K562 (cell line): ENCODE results near the gene TMEM72. TPM values are rescaled to one million over a fixed set of nuclear protein-coding genes. Genes with fewer than 3 reads are reported as not detected.

Experiments used
- ATAC-seq: fragments of 200-7000 bp; cut with Tn5 transposase; 3 replicates; pipeline ENCODE4 v1.9.1; 2020; ENCODE audit warnings: moderate library complexity
- BruUV-seq: library from RNA; stranded (reverse); fragments of 400-500 nt; replicated peaks from 2 replicates; lab custom pipeline; 2021; lab: Mats Ljungman, UMichigan
- CTCF ChIA-PET: fragments of 300-600 bp; formaldehyde crosslinking; extraction: SDS; loops from one replicate; lab custom pipeline; 2021; ENCODE audit warnings: low intra/inter-chr PET ratio; lab: Yijun Ruan, JAX
- POLR2A ChIA-PET: fragments of 300-600, 350-650 bp; sonication (Branson Sonifier 250); formaldehyde crosslinking; extraction: SDS; loops from one replicate; lab custom pipeline; 2021; ENCODE audit warnings: antibody characterized with exemption, inconsistent platforms; lab: Yijun Ruan, JAX
- DNase-seq, 4 experiments: peaks; one replicate each; pipeline versions ENCODE4 v3.0.0 to v3.0.0-alpha.2; 2011 to 2018; ENCODE audit warnings: low spot score in 3 of 4, mixed read lengths in 3 of 4; ENCODE audit errors: extremely low read depth in 1 of 4
- FAIRE-seq: peaks from 2 replicates; lab custom pipeline; 2011; peaks lifted over from hg19 to GRCh38; lab: Jason Lieb, UNC
- H2AFZ ChIP-seq: 2 replicates; pipeline ENCODE4 v1.6.0; 2011; ENCODE audit warnings: low read depth, low read length, control low read depth, inconsistent platforms
- H3K27ac ChIP-seq: fragments of 200-600 bp; 3 replicates; pipeline ENCODE4 v1.8.0; 2011; ENCODE audit warnings: low read depth, mild to moderate bottlenecking, control low read depth, inconsistent platforms, low read length, moderate library complexity, mixed read lengths; ENCODE audit errors: extremely low read depth
- H3K27me3 ChIP-seq, 2 experiments: fragments of 300-600 bp in 1 of 2; 2 replicates in 1 of 2; 3 replicates in 1 of 2; pipeline versions ENCODE4 v1.6.0 to v1.8.0; 2011; ENCODE audit warnings: inconsistent platforms in 2 of 2, low read length in 2 of 2, mild to moderate bottlenecking in 1 of 2, mixed read lengths in 1 of 2, moderate library complexity in 1 of 2; ENCODE audit not compliant: control insufficient read depth in 2 of 2, insufficient read depth in 2 of 2
- H3K36me3 ChIP-seq: fragments of 300-600 bp; 3 replicates; pipeline ENCODE4 v1.8.0; 2011; ENCODE audit warnings: mild to moderate bottlenecking, low read length, inconsistent platforms; ENCODE audit not compliant: control insufficient read depth, insufficient read depth
- H3K4me1 ChIP-seq, 2 experiments: fragments of 200-600 bp in 1 of 2; replicated peaks in 1 of 2; 2 replicates in 1 of 2; 3 replicates in 1 of 2; pipeline versions ENCODE4 v1.5.1 to v1.8.0; 2011; ENCODE audit warnings: inconsistent platforms in 2 of 2, low read length in 2 of 2, mild to moderate bottlenecking in 1 of 2, mixed read lengths in 1 of 2, moderate library complexity in 1 of 2; ENCODE audit not compliant: control insufficient read depth in 2 of 2, insufficient read depth in 2 of 2
- H3K4me2 ChIP-seq: 2 replicates; pipeline ENCODE4 v1.6.1; 2011; ENCODE audit warnings: low read length, control low read depth, inconsistent platforms, mixed read lengths; ENCODE audit not compliant: insufficient read depth
- H3K4me3 ChIP-seq: fragments of 200-600 bp; sonication (generic), shearing (Covaris generic); 2 replicates; pipeline ENCODE4 v1.5.1; 2016; ENCODE audit warnings: control low read depth, inconsistent platforms
- H3K79me2 ChIP-seq: fragments of 200-600 bp; 3 replicates; pipeline ENCODE4 v1.8.0; 2011; ENCODE audit warnings: low read length, inconsistent platforms; ENCODE audit not compliant: control insufficient read depth, insufficient read depth
- H3K9ac ChIP-seq, 2 experiments: 2 replicates each; pipeline versions ENCODE4 v1.6.0 to v1.6.1; 2011; ENCODE audit warnings: low read depth in 2 of 2, low read length in 2 of 2, control low read depth in 1 of 2, inconsistent platforms in 1 of 2, mild to moderate bottlenecking in 1 of 2, mixed read lengths in 1 of 2; ENCODE audit not compliant: insufficient read depth in 1 of 2
- H3K9me1 ChIP-seq: one replicate; pipeline ENCODE4 v1.6.0; 2011; ENCODE audit warnings: inconsistent platforms, mild to moderate bottlenecking, low read length, moderate library complexity; ENCODE audit not compliant: control insufficient read depth, insufficient read depth
- H3K9me3 ChIP-seq: replicated peaks from 2 replicates; pipeline ENCODE4 v1.5.1; 2011; ENCODE audit warnings: low read depth, low read length, inconsistent platforms; ENCODE audit not compliant: control insufficient read depth, insufficient read depth
- H4K20me1 ChIP-seq: replicated peaks from 2 replicates; pipeline ENCODE4 v1.6.1; 2011; ENCODE audit warnings: low read length, inconsistent platforms, mixed read lengths; ENCODE audit not compliant: control insufficient read depth, insufficient read depth
- BRD4 ChIP-seq: fragments of 200-600 bp; sonication (generic); IDR thresholded peaks from 2 replicates; pipeline ENCODE4 v1.6.1; 2017; ENCODE audit warnings: inconsistent platforms
- IRF2 ChIP-seq: sonication (generic); formaldehyde crosslinking; IDR thresholded peaks from 2 replicates; pipeline ENCODE4 v1.8.1; 2022; ENCODE audit warnings: mild to moderate bottlenecking, missing genetic modification reagents
- RAD51 ChIP-seq: fragments of 450-650 bp; IDR thresholded peaks from 2 replicates; pipeline ENCODE4 v1.7.1; 2016; ENCODE audit warnings: low read depth, mild to moderate bottlenecking, borderline replicate concordance
- SIRT6 ChIP-seq: IDR thresholded peaks from one replicate; pipeline ENCODE4 v1.6.1; 2012; ENCODE audit warnings: low read depth, mild to moderate bottlenecking, control low read depth, inconsistent platforms, low read length, moderate library complexity
- THRAP3 ChIP-seq: fragments of 450-650 bp; IDR thresholded peaks from 2 replicates; pipeline ENCODE4 v1.6.1; 2016; ENCODE audit warnings: mild to moderate bottlenecking, inconsistent platforms, borderline replicate concordance
- XRCC4 ChIP-seq: IDR thresholded peaks from one replicate; pipeline ENCODE4 v1.6.1; 2011; ENCODE audit not compliant: insufficient read depth, insufficient read length; ENCODE audit errors: extremely low read depth
- ZKSCAN3 ChIP-seq: fragments of 250-450 bp; sonication (Bioruptor Pico); IDR thresholded peaks from 2 replicates; pipeline ENCODE4 v1.4.0; 2020
- ZNF232 ChIP-seq: sonication (generic); formaldehyde crosslinking; IDR thresholded peaks from 2 replicates; pipeline ENCODE4 v1.8.0; 2022; ENCODE audit warnings: mild to moderate bottlenecking, missing genetic modification reagents
- ZNF668 ChIP-seq: fragments of 250-450 bp; sonication (Bioruptor Pico); IDR thresholded peaks from 2 replicates; pipeline ENCODE4 v1.8.0; 2022; ENCODE audit warnings: mild to moderate bottlenecking, inconsistent platforms
- WGBS: fragments of 100-300 bp; shearing (Covaris generic); methylation state at CpG from one replicate; pipeline ENCODE4 v1.1.6; 2016; ENCODE audit warnings: low coverage, mixed read lengths; ENCODE audit not compliant: insufficient coverage; ENCODE audit errors: missing lambda C conversion rate; 5-methylcytosine and 5-hydroxymethylcytosine counted together
- in situ Hi-C: fragments of 300-500 bp; cut with MboI; formaldehyde crosslinking; loops from 4 replicates; pipeline ENCODE4 v1.15.0; 2018; ENCODE audit warnings: inconsistent platforms, mixed read lengths
- intact Hi-C: fragments of 100-400 bp; cut with micrococcal nuclease; formaldehyde crosslinking; loops from 2 replicates; pipeline ENCODE4 v1.14.2; 2022
- polyA plus RNA-seq, 8 experiments: library from polyadenylated mRNA; depleted of rRNA in 4 of 8; stranded (reverse) in 5 of 8; unstranded in 3 of 8; fragments of >200 nt; fragmentation: Nextera tagmentation in 2 of 8; fragmentation: Illumina TruSeq in 1 of 8; extraction: Ambion mirVana in 2 of 8; extraction: Trizol in 1 of 8; gene quantifications; 2 replicates each; pipeline versions ENCODE4 v1.2.1 to v1.2.3, GENCODE V29; 2011 to 2014; ENCODE audit warnings: inconsistent platforms in 1 of 8, missing spikeins in 1 of 8
- total RNA-seq, 7 experiments: library from RNA; depleted of rRNA in 6 of 7; stranded (reverse); fragments of >200 nt in 6 of 7; fragmentation: Illumina TruSeq in 2 of 7; extraction: Trizol in 2 of 7; gene quantifications; 2 replicates each; pipeline versions ENCODE4 v1.2.1 to v1.2.3, GENCODE V29; 2011 to 2021; ENCODE audit warnings: low replicate concordance in 1 of 7
- TF ChIP-seq, protein P1 (sequence below): sonication (generic); formaldehyde crosslinking; IDR thresholded peaks from 2 replicates; pipeline ENCODE4 v1.8.1; 2023; ENCODE audit warnings: mild to moderate bottlenecking, missing genetic modification reagents
- TF ChIP-seq, protein P2 (sequence below): fragments of 450-650 bp; IDR thresholded peaks from 2 replicates; pipeline ENCODE4 v1.7.0; 2016; ENCODE audit warnings: borderline replicate concordance

TMEM72 gene
- total and polyA plus RNA-seq, 9 of the 15 experiments (the other 6 are each of a cell fraction or from before 2014, with no cell fraction given): not detected

DNA sequence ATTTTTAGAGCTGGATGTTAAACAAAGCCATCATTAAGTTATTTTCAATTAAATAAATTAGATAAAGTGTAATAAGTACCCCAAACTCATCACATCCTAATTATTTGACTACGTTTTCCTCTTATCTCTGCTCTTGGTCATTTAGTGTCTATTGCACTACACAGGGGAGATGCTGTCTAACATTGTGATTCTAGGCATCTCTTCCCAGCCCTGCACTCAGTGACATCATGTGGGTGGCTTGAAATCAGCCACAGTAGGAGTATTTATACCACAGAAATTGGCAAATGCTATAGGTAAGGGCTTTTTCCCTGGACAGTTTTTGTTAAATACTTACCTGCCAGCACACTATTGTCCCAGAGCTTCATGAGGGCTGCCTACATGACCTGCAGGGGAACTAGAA lies 21.3 kb upstream of the TMEM72 start:
- Histone ChIP-seq H3K4me2 (no peak overlapping the region), H3K4me1 (no peaks in the 10 kb centered on the region), H3K9me1 (no peaks in the 10 kb centered on the region), H3K27ac (no peak overlapping the region), H3K27me3 (peaks cover 4 to 38% of the 10 kb centered on the region in 2 experiments; a peak in 3 of 5 replicates), H3K9me3 (no peaks in the 10 kb centered on the region), H4K20me1 (0 out of 2 replicates have a peak, but pooled peaks cover 3% of the 10 kb centered on the region), H3K9ac (no peak overlapping the region), H3K79me2 (no peaks in the 10 kb centered on the region), H2AFZ (no peak overlapping the region), H3K36me3 (no peaks in the 10 kb centered on the region), H3K4me3 (no peak overlapping the region)
- ATAC-seq (no peak), FAIRE-seq (no peak), DNase-seq (no peak)
- 0% methylated on average over 1 of the region's 1 CpG for WGBS
- BruUV-seq: no TSS peak
- intact Hi-C loops: no loop called here
- TF ChIP-seq SIRT6 (no peak), IRF2 (CRISPR knock-in tag) (no peak), ZKSCAN3 (CRISPR knock-in tag) (no peak), RAD51 (no peak), ZNF232 (CRISPR knock-in tag) (no peak), THRAP3 (no peak), XRCC4 (no peak), BRD4 (no peak), ZNF668 (CRISPR knock-in tag) (no peak)
- TF ChIP-seq, protein P1, sequence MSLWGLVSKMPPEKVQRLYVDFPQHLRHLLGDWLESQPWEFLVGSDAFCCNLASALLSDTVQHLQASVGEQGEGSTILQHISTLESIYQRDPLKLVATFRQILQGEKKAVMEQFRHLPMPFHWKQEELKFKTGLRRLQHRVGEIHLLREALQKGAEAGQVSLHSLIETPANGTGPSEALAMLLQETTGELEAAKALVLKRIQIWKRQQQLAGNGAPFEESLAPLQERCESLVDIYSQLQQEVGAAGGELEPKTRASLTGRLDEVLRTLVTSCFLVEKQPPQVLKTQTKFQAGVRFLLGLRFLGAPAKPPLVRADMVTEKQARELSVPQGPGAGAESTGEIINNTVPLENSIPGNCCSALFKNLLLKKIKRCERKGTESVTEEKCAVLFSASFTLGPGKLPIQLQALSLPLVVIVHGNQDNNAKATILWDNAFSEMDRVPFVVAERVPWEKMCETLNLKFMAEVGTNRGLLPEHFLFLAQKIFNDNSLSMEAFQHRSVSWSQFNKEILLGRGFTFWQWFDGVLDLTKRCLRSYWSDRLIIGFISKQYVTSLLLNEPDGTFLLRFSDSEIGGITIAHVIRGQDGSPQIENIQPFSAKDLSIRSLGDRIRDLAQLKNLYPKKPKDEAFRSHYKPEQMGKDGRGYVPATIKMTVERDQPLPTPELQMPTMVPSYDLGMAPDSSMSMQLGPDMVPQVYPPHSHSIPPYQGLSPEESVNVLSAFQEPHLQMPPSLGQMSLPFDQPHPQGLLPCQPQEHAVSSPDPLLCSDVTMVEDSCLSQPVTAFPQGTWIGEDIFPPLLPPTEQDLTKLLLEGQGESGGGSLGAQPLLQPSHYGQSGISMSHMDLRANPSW (CRISPR knock-in tag): no peak
- TF ChIP-seq, protein P2, sequence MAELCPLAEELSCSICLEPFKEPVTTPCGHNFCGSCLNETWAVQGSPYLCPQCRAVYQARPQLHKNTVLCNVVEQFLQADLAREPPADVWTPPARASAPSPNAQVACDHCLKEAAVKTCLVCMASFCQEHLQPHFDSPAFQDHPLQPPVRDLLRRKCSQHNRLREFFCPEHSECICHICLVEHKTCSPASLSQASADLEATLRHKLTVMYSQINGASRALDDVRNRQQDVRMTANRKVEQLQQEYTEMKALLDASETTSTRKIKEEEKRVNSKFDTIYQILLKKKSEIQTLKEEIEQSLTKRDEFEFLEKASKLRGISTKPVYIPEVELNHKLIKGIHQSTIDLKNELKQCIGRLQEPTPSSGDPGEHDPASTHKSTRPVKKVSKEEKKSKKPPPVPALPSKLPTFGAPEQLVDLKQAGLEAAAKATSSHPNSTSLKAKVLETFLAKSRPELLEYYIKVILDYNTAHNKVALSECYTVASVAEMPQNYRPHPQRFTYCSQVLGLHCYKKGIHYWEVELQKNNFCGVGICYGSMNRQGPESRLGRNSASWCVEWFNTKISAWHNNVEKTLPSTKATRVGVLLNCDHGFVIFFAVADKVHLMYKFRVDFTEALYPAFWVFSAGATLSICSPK: no peak
- ChIA-PET POLR2A (interaction anchor here (0.7 to 1.6 kb wide), 4 partner anchors 8 to 19 kb away, joined by 3 to 4 read pairs (median 3); no protein-coding TSS in a partner anchor), CTCF (no interaction called here)
- in situ Hi-C loops: no loop called here
